DOHH2 (cell line): Measurements from ENCODE around the gene FHOD3.

ENCODE experiments used
- CTCF ChIP-seq: fragments of 200-600 bp; sonication (generic); IDR thresholded peaks from one replicate; pipeline ENCODE4 v1.5.1; 2014; ENCODE audit warnings: antibody characterized with exemption, mild to moderate bottlenecking, low read depth, low read length; ENCODE audit not compliant: poor library complexity, severe bottlenecking
- EZH2phosphoT487 ChIP-seq: fragments of 200-600 bp; sonication (generic); IDR thresholded peaks from 2 replicates; pipeline ENCODE4 v1.6.1; 2017; ENCODE audit warnings: borderline replicate concordance, mild to moderate bottlenecking, antibody characterized with exemption, low read length, moderate library complexity, mixed read lengths

- TF ChIP-seq CTCF (no peak), EZH2phosphoT487 (no peak)
Measured at GRCh38 chr18:36355511-36355910, 58.0 kb downstream of the FHOD3 start.
